ENCODE results near the gene NEDD4L. TPM values are rescaled to one million over a fixed set of nuclear protein-coding genes. Genes with fewer than 3 reads are reported as not detected.

The NEDD4L gene
- polyA plus RNA-seq, 1 experiment = 14.1 TPM

- no peak for DNase-seq (ENCODE audit: low read depth)
- CTCF ChIA-PET = interaction anchor here (1.1 to 2.9 kb wide), 5 partner anchors 10 to 230 kb away, joined by 3 to 10 read pairs (median 5); partner anchors contain the start of gene NEDD4L
- POLR2A ChIA-PET = interaction anchor here (0.6 kb wide), 1 partner anchor 30 kb away, joined by 11 read pairs; no protein-coding TSS in a partner anchor
- Histone ChIP-seq H3K27me3 (ENCODE audit: control insufficient read depth, insufficient read depth, low read length) (no peaks in the 10 kb centered on the region; the same call in none of the 2 replicates), H3K36me3 (ENCODE audit: control insufficient read depth, insufficient read depth, low read length) (no peaks in the 10 kb centered on the region), H3K4me3 (ENCODE audit: low read depth, low read length) (no peak overlapping the region)
- TF ChIP-seq CTCF (IDR thresholded peaks at IDR 0.05; ENCODE audit: insufficient read depth, low read depth, low read length) = no peak
These were observed 68.1 kb downstream of the NEDD4L start for GRCh38 chr18:58112174-58112573.

- Histone ChIP-seq H3K36me3 (ENCODE audit: control insufficient read depth, insufficient read depth, low read length) (no peaks in the 10 kb centered on the region), H3K4me3 (ENCODE audit: low read depth, low read length) (no peak overlapping the region), H3K27me3 (ENCODE audit: control insufficient read depth, insufficient read depth, low read length) (no peaks in the 10 kb centered on the region; the same call in none of the 2 replicates)
- POLR2A ChIA-PET = no interaction called here
- TF ChIP-seq CTCF (IDR thresholded peaks at IDR 0.05; ENCODE audit: insufficient read depth, low read depth, low read length) = no peak
- CTCF ChIA-PET = interaction anchor here (1.7 to 1.9 kb wide), 2 partner anchors 70 to 232 kb away, joined by 5 to 7 read pairs; partner anchors contain the start of gene NEDD4L
- no peak for DNase-seq (ENCODE audit: low read depth)
These were observed 69.3 kb downstream of the NEDD4L start for GRCh38 chr18:58113337-58113736.

GRCh38 chr18:58114766-58115165 lies 70.7 kb downstream of the NEDD4L start:
- CTCF ChIA-PET = no interaction called here
- Histone ChIP-seq H3K36me3 (ENCODE audit: control insufficient read depth, insufficient read depth, low read length) (no peaks in the 10 kb centered on the region), H3K4me3 (ENCODE audit: low read depth, low read length) (no peak overlapping the region), H3K27me3 (ENCODE audit: control insufficient read depth, insufficient read depth, low read length) (no peaks in the 10 kb centered on the region; the same call in none of the 2 replicates)
- DNase-seq (ENCODE audit: low read depth) = no peak
- POLR2A ChIA-PET = no interaction called here
- no peak for TF ChIP-seq CTCF (IDR thresholded peaks at IDR 0.05; ENCODE audit: insufficient read depth, low read depth, low read length)

DNA sequence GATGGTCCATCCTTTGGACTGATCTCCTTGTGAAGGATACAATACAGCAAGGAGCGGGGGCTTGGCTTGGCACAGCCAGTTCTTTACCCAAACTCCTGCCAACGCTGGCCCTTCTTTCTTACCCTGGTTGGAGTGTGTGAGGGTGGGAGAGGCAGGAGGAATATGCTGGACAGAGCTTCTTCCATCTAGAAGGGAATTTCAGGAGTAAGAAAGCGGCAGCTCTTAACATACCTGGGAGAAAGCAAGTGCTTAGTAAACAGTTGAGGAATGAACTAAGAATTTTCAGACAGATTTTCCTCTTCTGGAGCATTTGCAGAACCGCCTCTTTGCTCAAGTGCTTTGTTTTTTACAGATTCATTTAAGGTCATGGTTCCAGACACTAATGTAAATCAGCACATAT lies 72.8 kb downstream of the NEDD4L start:
- Histone ChIP-seq H3K36me3 (ENCODE audit: control insufficient read depth, insufficient read depth, low read length) (no peaks in the 10 kb centered on the region), H3K27me3 (ENCODE audit: control insufficient read depth, insufficient read depth, low read length) (no peaks in the 10 kb centered on the region; the same call in 1 of the 2 replicates), H3K4me3 (ENCODE audit: low read depth, low read length) (no peak overlapping the region)
- POLR2A ChIA-PET = no interaction called here
- CTCF ChIA-PET = interaction anchor here (0.9 to 4.6 kb wide), 6 partner anchors 17 to 235 kb away, joined by 3 to 28 read pairs (median 3); partner anchors contain the start of gene NEDD4L
- no peak for TF ChIP-seq CTCF (IDR thresholded peaks at IDR 0.05; ENCODE audit: insufficient read depth, low read depth, low read length)
- DNase-seq (ENCODE audit: low read depth) = no peak

DNA sequence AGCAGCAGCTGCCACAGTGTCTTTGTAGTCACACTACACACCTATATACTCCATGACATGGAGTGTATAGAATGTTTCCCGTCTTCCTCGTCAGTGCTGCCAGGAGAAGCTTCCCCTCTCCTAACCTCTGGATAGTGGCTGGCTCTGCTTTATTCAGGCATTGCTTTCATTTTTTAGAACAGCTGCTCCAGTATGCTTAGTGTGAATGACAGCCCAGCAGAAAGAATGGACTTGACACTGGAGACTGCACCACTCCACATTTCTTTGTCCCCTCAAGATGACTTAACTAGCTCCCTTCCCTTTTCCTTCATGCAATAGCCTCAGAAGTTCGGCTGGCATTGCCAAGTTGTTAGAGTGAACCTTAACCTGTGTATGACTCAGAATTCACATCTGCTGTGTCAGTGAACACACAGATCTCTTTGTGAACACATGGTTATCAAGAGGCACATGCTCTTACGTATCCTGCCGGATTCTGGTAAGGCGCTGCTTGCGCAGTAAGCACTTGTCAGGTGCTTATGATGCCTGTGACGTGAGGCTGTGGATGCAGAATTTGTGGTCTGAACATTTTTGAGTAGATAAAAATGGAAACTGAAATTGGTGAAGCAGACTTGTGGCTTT lies 73.9 kb downstream of the NEDD4L start:
- no peak for DNase-seq (ENCODE audit: low read depth)
- Histone ChIP-seq H3K36me3 (ENCODE audit: control insufficient read depth, insufficient read depth, low read length) (no peaks in the 10 kb centered on the region), H3K4me3 (ENCODE audit: low read depth, low read length) (no peak overlapping the region), H3K27me3 (ENCODE audit: control insufficient read depth, insufficient read depth, low read length) (no peaks in the 10 kb centered on the region; the same call in 1 of the 2 replicates)
- CTCF ChIA-PET = interaction anchor here (0.5 to 4.6 kb wide), 8 partner anchors 17 to 646 kb away, joined by 3 to 28 read pairs (median 3); partner anchors contain the start of gene NEDD4L
- POLR2A ChIA-PET = no interaction called here
- TF ChIP-seq CTCF (IDR thresholded peaks at IDR 0.05; ENCODE audit: insufficient read depth, low read depth, low read length) = no peak

Data from BJ (cell line).